Stimulated activated CD4-positive, alpha-beta T cell treated with anti-CD3 and anti-CD28 coated beads, Interleukin-15, amount 100 ng/mL, for 24 hours (primary cell): ENCODE data around the gene OCIAD2.
"Not testable (repeated sequence)": the region's sequence is repeated elsewhere in the genome, so short reads cannot be mapped to it uniquely, and the experiment has no call there.

Experiments
- DNase-seq: peaks from one replicate; pipeline ENCODE4 v3.0.0-alpha.2; 2020

The OCIAD2 gene

DNA sequence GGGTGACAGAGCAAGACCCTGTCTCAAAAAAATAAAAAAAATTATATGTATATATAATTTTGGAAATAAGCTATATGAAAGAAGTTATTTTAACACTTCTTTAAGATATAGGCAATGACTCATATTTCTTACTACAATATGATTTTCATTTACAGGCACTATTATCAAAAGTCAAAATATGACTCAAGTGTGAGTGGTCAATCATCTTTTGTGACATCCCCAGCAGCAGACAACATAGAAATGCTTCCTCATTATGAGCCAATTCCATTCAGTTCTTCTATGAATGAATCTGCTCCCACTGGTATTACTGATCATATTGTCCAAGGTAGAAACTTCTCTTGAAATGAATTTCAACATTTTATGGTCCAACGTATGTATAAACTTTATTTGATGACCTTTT lies 54.9 kb downstream of the OCIAD2 start:
- no peak for DNase-seq

DNA sequence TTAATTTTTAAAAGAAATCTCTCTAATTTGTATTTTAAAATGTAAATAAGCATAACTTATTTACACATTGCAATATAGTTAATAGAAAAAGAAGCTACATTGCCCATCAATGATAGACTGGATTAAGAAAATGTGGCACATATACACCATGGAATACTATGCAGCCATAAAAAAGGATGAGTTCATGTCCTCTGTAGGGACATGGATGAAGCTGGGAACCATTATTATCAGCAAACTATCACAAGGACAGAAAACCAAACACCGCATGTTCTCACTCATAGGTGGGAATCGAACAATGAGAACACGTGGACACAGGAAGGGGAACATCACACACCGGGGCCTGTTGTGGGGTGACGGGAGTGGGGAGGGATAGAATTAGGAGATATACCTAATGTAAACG lies 57.8 kb downstream of the OCIAD2 start:
- not testable (repeated sequence) for DNase-seq

DNA sequence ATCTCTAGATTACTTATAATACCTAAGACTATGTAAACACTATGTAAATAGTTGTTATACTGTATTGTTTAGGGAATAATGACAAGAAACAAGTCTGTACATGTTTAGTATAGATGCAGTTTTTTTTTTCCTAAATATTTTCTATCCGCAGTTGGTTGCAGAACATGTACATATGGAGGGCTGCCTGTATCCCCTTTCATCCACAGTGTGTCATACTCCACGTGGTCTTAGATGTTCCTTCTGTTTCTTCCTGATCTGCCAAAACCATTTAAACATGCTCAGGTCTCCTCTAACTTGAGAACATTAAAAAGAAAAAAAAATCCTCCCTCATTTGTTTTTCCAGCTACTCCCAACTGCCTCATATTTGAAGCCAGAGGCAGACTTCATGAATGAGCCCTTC lies 61.7 kb downstream of the OCIAD2 start:
- DNase-seq = no peak

DNA sequence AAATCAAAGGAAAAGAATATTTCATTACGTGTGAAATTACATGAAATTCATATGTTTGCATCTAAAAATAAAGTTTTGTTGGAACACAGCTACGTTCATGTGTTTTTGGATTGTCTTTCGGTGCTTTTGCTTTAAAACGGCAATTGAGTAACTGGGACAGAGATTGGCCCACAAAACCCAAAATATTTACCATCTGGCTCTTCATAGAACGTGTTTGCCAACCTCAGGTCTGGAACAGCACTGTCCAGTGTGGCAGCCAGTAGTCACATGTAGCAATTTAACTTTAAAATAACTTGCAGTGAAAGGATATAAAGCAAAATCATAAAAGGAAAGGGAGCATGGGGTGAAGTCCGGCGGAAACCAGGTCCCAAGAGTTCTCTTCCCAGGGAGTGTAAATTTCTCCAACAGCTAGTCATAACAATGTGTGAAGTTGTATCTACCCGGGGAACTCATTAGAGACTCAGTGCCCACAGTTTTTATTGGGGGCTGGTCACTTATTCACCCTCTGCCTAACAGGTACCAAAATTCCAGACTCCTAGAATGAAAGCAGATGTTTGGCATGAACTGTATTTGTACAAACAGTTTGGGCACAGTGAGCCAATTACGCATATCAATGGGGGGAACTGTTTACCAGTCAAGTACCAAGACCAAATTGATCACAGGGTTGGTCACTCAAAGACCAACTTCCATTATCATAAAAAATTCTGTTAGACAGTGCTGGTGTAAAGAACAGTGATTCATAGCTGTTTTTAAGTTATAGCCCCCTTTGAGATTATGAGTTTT lies 65.3 kb downstream of the OCIAD2 start:
- DNase-seq = no peak

DNA sequence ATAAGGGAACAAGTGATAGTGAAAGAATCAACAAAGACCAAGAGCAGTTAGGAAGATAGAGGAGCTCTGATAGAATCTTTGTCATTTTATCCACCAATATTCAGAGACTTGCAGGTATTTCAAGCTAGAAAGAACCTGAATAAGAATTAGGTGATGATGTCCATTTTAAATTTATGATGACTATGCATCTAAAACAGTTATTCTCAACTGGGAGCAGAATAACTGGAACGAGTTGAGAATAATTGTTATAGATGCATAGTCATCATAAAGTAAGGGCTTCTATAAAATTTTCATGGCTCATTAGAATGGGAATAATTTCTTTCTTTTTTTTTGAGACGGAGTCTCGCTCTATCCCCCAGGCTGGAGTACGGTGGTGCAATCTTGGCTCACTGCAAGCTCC lies 69.9 kb downstream of the OCIAD2 start:
- DNase-seq = no peak
